HepG2 (cell line): Measurements from ENCODE around the gene CAMK1. TPM values are rescaled to one million over a fixed set of nuclear protein-coding genes. Genes with fewer than 3 reads are reported as not detected.

Source experiments
- ARHGAP35 ChIP-seq: sonication (generic); formaldehyde crosslinking; IDR thresholded peaks from 2 replicates; pipeline ENCODE4 v1.9.0; 2022; ENCODE audit warnings: mild to moderate bottlenecking, inconsistent platforms, moderate library complexity, missing genetic modification reagents, borderline replicate concordance
- BHLHE40 ChIP-seq: IDR thresholded peaks from 2 replicates; pipeline ENCODE4 v1.6.1; 2011; ENCODE audit warnings: low read length, improper control_type of control experiment
- CREM ChIP-seq, 2 experiments: sonication (generic) in 1 of 2; formaldehyde crosslinking in 1 of 2; IDR thresholded peaks; 2 replicates each; pipeline versions ENCODE4 v1.4.0 to v1.6.1; 2016 to 2020; ENCODE audit warnings: antibody characterized with exemption in 1 of 2, mild to moderate bottlenecking in 1 of 2, missing genetic modification reagents in 1 of 2
- ELF1 ChIP-seq: sonication (generic); formaldehyde crosslinking; IDR thresholded peaks from 2 replicates; pipeline ENCODE4 v1.4.0; 2020; ENCODE audit warnings: missing genetic modification reagents
- ETV5 ChIP-seq: IDR thresholded peaks from 2 replicates; pipeline ENCODE4 v1.6.1; 2018; ENCODE audit warnings: missing biosample characterization, missing genetic modification reagents, inconsistent platforms, borderline replicate concordance
- HNF4G ChIP-seq, 2 experiments: sonication (generic) in 1 of 2; formaldehyde crosslinking in 1 of 2; IDR thresholded peaks; 2 replicates each; pipeline versions ENCODE4 v1.4.0 to v1.6.1; 2011 to 2020; ENCODE audit warnings: borderline replicate concordance in 2 of 2, low read depth in 2 of 2, mild to moderate bottlenecking in 2 of 2, low read length in 1 of 2, missing genetic modification reagents in 1 of 2, moderate library complexity in 1 of 2
- MBNL3 ChIP-seq: fragments of 250-450 bp; sonication (Bioruptor Pico); conservative IDR thresholded peaks from 2 replicates; pipeline ENCODE4 v1.8.0; 2022; ENCODE audit warnings: mild to moderate bottlenecking, inconsistent platforms
- PRPF4 ChIP-seq: fragments of 200-400 bp; formaldehyde crosslinking; IDR thresholded peaks from 2 replicates; pipeline ENCODE4 v1.6.1; 2016; ENCODE audit warnings: low read length, low read depth; ENCODE audit not compliant: poor library complexity, severe bottlenecking
- RCOR2 ChIP-seq: IDR thresholded peaks from 2 replicates; pipeline ENCODE4 v1.6.1; 2016; ENCODE audit warnings: missing biosample characterization, missing genetic modification reagents
- RORA ChIP-seq: sonication (generic); formaldehyde crosslinking; IDR thresholded peaks from 2 replicates; pipeline ENCODE4 v1.5.0; 2020; ENCODE audit warnings: mild to moderate bottlenecking, missing genetic modification reagents, moderate library complexity
- U2AF1 ChIP-seq: fragments of 200-400 bp; formaldehyde crosslinking; optimal IDR thresholded peaks from 2 replicates; pipeline ENCODE3; 2017; ENCODE audit warnings: mild to moderate bottlenecking, low read depth, low read length
- ZMAT3 ChIP-seq: sonication (generic); formaldehyde crosslinking; conservative IDR thresholded peaks from 2 replicates; pipeline ENCODE4 v1.7.0; 2021; ENCODE audit warnings: missing genetic modification reagents
- ZNF224 ChIP-seq: sonication (generic); formaldehyde crosslinking; IDR thresholded peaks from 2 replicates; pipeline ENCODE4 v1.5.0; 2020; ENCODE audit warnings: mild to moderate bottlenecking, missing genetic modification reagents
- polyA plus RNA-seq, 8 experiments: library from polyadenylated mRNA; depleted of rRNA in 3 of 8; stranded (reverse) in 7 of 8; unstranded in 1 of 8; fragments of >200 nt; fragmentation: Illumina TruSeq in 4 of 8; extraction: Trizol in 4 of 8; gene quantifications; 2 replicates each; pipeline versions ENCODE4 v1.2.1 to v1.2.3, GENCODE V29; 2011 to 2016; ENCODE audit warnings: low read depth in 4 of 8, missing spikeins in 1 of 8, mixed read lengths in 1 of 8; ENCODE audit not compliant: insufficient read depth in 1 of 8
- total RNA-seq, 5 experiments: library from RNA; depleted of rRNA; stranded (reverse); fragments of >200 nt; fragmentation: Illumina TruSeq; extraction: Trizol; gene quantifications; 2 replicates each; pipeline ENCODE4 v1.2.3, GENCODE V29; 2016; ENCODE audit warnings: low read depth in 1 of 5
- TF ChIP-seq, protein P1 (sequence below): sonication (generic); formaldehyde crosslinking; IDR thresholded peaks from 2 replicates; pipeline ENCODE4 v1.4.0; 2020; ENCODE audit warnings: missing genetic modification reagents; ENCODE audit errors: not compliant biosample characterization
- TF ChIP-seq, protein P2 (sequence below): IDR thresholded peaks from 2 replicates; pipeline ENCODE4 v1.6.1; 2016; ENCODE audit warnings: mild to moderate bottlenecking, missing biosample characterization, missing genetic modification reagents
- TF ChIP-seq, protein P3 (sequence below): sonication (generic); formaldehyde crosslinking; IDR thresholded peaks from 2 replicates; pipeline ENCODE4 v1.4.0; 2020; ENCODE audit warnings: missing genetic modification reagents
- TF ChIP-seq, protein P4 (sequence below): IDR thresholded peaks from 2 replicates; pipeline ENCODE4 v1.6.1; 2016; ENCODE audit warnings: missing biosample characterization, missing genetic modification reagents, low read depth
- TF ChIP-seq, protein P5 (sequence below): sonication (generic); formaldehyde crosslinking; IDR thresholded peaks from 2 replicates; pipeline ENCODE4 v1.4.0; 2020; ENCODE audit warnings: mild to moderate bottlenecking, low read depth, missing genetic modification reagents
- TF ChIP-seq, protein P6 (sequence below): IDR thresholded peaks from 2 replicates; pipeline ENCODE4 v1.6.1; 2012; ENCODE audit warnings: low read depth, low read length, improper control_type of control experiment
- TF ChIP-seq, protein P7 (sequence below): sonication (generic); formaldehyde crosslinking; IDR thresholded peaks from 2 replicates; pipeline ENCODE4 v1.5.0; 2020; ENCODE audit warnings: missing genetic modification reagents, mild to moderate bottlenecking, borderline replicate concordance

CAMK1 gene
- total and polyA plus RNA-seq, 2 of the 13 experiments (the other 11 are each of a cell fraction or from before 2014, with no cell fraction given), result 26.4 to 53.3 TPM

DNA sequence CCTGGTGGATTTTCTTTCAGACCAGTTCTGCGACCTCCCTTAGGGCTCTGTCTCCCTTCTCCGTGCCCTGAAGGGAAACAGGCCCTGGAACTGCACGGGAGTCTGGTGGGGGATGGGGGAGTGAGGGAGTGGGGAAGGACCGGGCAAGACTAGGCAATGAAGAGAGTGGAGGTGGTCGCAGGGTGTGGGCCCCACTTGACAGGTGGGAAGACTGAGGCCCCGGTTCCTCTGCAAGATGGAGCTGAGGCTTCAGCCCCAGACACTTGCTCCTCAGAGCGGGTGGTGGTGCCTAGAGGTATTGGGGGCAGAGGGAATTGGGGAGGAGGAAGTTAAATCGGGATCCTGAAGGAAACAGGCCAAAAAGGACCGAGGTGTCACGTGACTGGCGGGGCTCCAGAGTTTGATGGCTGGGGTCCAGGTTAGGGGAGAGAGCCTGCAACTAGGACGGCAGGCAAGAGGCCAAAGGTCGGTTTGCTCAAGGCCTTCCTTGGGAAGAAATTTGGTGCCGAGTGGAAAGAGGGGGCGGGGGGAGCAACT, 597 bp upstream of the CAMK1 start (continued):
- TF ChIP-seq, protein P1, sequence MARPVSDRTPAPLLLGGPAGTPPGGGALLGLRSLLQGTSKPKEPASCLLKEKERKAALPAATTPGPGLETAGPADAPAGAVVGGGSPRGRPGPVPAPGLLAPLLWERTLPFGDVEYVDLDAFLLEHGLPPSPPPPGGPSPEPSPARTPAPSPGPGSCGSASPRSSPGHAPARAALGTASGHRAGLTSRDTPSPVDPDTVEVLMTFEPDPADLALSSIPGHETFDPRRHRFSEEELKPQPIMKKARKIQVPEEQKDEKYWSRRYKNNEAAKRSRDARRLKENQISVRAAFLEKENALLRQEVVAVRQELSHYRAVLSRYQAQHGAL, result no peak
- TF ChIP-seq, protein P2, sequence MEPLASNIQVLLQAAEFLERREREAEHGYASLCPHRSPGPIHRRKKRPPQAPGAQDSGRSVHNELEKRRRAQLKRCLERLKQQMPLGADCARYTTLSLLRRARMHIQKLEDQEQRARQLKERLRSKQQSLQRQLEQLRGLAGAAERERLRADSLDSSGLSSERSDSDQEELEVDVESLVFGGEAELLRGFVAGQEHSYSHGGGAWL (CRISPR knock-in tag), result no peak
- TF ChIP-seq, protein P3, sequence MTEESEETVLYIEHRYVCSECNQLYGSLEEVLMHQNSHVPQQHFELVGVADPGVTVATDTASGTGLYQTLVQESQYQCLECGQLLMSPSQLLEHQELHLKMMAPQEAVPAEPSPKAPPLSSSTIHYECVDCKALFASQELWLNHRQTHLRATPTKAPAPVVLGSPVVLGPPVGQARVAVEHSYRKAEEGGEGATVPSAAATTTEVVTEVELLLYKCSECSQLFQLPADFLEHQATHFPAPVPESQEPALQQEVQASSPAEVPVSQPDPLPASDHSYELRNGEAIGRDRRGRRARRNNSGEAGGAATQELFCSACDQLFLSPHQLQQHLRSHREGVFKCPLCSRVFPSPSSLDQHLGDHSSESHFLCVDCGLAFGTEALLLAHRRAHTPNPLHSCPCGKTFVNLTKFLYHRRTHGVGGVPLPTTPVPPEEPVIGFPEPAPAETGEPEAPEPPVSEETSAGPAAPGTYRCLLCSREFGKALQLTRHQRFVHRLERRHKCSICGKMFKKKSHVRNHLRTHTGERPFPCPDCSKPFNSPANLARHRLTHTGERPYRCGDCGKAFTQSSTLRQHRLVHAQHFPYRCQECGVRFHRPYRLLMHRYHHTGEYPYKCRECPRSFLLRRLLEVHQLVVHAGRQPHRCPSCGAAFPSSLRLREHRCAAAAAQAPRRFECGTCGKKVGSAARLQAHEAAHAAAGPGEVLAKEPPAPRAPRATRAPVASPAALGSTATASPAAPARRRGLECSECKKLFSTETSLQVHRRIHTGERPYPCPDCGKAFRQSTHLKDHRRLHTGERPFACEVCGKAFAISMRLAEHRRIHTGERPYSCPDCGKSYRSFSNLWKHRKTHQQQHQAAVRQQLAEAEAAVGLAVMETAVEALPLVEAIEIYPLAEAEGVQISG (CRISPR knock-in tag), result no peak
- TF ChIP-seq, protein P4, sequence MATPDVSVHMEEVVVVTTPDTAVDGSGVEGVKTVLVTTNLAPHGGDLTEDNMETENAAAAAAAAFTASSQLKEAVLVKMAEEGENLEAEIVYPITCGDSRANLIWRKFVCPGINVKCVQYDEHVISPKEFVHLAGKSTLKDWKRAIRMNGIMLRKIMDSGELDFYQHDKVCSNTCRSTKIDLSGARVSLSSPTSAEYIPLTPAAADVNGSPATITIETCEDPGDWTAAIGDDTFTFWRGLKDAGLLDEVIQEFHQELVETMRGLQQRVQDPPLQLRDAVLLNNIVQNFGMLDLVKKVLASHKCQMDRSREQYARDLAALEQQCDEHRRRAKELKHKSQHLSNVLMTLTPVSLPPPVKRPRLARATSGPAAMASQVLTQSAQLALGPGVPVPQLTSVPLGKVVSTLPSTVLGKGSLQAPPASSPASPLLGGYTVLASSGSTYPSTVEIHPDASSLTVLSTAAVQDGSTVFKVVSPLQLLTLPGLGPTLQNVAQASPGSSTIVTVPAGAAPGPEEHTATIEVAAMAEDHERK (CRISPR knock-in tag), result no peak
- 0 out of 2 replicates have a peak, but pooled peaks have one; percentile 19 for TF ChIP-seq RCOR2 (CRISPR knock-in tag)
- TF ChIP-seq, protein P5, sequence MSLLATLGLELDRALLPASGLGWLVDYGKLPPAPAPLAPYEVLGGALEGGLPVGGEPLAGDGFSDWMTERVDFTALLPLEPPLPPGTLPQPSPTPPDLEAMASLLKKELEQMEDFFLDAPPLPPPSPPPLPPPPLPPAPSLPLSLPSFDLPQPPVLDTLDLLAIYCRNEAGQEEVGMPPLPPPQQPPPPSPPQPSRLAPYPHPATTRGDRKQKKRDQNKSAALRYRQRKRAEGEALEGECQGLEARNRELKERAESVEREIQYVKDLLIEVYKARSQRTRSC (CRISPR knock-in tag), result no peak
- peak; percentile 86 for TF ChIP-seq BHLHE40
- TF ChIP-seq ZNF224, result 0 out of 2 replicates have a peak, but pooled peaks have one; percentile 31
- no peak for TF ChIP-seq ZMAT3 (CRISPR knock-in tag)
- TF ChIP-seq U2AF1, result no peak
- TF ChIP-seq CREM (IDR thresholded peaks at IDR 0.05), result no peak
- no peak for TF ChIP-seq CREM (CRISPR knock-in tag; IDR thresholded peaks at IDR 0.05)
- TF ChIP-seq, protein P6, sequence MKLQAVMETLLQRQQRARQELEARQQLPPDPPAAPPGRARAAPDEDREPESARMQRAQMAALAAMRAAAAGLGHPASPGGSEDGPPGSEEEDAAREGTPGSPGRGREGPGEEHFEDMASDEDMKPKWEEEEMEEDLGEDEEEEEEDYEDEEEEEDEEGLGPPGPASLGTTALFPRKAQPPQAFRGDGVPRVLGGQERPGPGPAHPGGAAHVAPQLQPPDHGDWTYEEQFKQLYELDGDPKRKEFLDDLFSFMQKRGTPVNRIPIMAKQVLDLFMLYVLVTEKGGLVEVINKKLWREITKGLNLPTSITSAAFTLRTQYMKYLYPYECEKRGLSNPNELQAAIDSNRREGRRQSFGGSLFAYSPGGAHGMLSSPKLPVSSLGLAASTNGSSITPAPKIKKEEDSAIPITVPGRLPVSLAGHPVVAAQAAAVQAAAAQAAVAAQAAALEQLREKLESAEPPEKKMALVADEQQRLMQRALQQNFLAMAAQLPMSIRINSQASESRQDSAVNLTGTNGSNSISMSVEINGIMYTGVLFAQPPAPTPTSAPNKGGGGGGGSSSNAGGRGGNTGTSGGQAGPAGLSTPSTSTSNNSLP, result no peak
- peak; percentile 88 for TF ChIP-seq HNF4G (IDR thresholded peaks at IDR 0.05; ENCODE audit: borderline replicate concordance, low read depth, low read length)
- TF ChIP-seq HNF4G (CRISPR knock-in tag; IDR thresholded peaks at IDR 0.05; ENCODE audit: borderline replicate concordance, low read depth), result peak; percentile 84; the same call in 1 of the 2 replicates
- TF ChIP-seq, protein P7, sequence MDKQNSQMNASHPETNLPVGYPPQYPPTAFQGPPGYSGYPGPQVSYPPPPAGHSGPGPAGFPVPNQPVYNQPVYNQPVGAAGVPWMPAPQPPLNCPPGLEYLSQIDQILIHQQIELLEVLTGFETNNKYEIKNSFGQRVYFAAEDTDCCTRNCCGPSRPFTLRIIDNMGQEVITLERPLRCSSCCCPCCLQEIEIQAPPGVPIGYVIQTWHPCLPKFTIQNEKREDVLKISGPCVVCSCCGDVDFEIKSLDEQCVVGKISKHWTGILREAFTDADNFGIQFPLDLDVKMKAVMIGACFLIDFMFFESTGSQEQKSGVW, result no peak
- TF ChIP-seq ARHGAP35 (CRISPR knock-in tag), result no peak
- no peak for TF ChIP-seq ETV5
- no peak for TF ChIP-seq RORA (CRISPR knock-in tag)
- TF ChIP-seq ELF1 (CRISPR knock-in tag), result no peak
- no peak for TF ChIP-seq PRPF4
- TF ChIP-seq MBNL3 (CRISPR knock-in tag), result no peak
